GM19452 (cell line): Measurements from ENCODE around the gene SMAD2.
"Not testable (repeated sequence)": the region's sequence is repeated elsewhere in the genome, so short reads cannot be mapped to it uniquely, and the experiment has no call there.

ENCODE experiments used
- ATAC-seq: cut with Tn5 transposase; IDR thresholded peaks from one replicate; pipeline ENCODE4 v1.9.1; 2021; ENCODE audit not compliant: unreplicated experiment

The SMAD2 gene

GRCh38 chr18:47847635-47848034 is 82.8 kb downstream of the SMAD2 start:
- no peak for ATAC-seq

DNA sequence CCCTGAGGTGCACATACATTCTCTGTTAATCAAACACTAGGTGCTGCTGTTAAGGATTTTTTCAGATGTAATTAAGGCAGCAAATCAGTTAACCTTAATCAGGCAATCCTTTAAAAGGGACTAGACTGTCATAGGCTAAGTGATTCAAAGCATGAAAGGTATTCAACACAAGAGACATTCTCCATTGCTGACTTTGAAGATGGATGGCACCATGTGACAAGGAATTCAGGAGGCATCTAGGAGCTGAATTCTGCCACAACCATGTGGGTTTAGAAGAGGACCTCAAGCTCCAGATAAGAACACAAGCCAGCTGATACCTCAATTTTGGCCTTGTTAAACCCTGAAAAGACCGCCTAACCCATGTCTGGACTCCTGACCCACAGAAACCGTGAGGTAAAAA is 84.0 kb downstream of the SMAD2 start:
- ATAC-seq: no peak

DNA sequence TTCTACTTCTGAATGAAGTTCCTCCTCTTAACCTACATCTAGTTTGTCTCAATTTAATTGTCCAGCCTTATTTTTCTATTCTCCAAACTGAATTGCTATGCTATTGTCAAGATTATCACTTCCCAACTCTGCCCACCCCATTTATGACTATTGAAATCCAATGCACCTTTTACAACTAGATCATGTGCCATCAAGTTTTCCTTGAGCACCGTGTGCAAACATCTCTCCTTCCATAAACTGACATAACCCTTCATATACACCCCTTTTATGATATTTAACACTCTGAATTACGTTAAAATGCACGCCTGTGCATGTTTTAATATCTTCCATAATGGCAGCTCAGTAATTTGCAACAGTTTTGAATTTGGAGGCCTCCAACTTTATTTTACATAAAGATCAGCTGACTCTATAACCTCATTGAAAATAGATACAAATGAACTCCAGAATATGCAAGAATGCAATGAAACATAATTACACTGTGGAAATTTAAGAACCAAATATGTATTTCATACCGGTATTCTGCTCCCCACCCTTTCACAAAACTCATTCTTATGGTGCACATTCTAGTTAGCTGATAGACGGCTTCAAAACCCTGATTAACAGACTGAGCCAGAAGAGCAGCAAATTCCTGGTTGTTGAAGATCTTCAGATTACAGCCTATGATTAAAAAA is 85.5 kb downstream of the SMAD2 start:
- no peak for ATAC-seq

DNA sequence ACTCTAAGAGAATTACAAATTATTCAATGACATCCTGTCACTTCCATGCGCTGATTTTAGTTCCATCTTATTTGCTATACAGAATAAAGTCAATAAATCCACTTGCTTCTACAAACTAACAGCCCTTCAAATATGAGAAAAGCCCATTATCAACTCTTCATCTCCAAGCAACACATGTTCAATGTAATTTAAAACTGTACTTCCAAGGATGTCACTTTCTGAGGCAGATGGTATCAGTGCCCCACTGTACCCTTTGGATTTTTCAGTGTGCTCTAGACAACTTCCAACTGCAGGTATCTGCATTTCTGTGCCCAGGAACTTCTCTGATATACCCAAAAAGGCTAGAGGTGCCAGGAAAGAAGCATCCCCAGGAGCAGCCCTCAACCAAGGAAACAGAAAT is 87.6 kb downstream of the SMAD2 start:
- ATAC-seq: no peak

DNA sequence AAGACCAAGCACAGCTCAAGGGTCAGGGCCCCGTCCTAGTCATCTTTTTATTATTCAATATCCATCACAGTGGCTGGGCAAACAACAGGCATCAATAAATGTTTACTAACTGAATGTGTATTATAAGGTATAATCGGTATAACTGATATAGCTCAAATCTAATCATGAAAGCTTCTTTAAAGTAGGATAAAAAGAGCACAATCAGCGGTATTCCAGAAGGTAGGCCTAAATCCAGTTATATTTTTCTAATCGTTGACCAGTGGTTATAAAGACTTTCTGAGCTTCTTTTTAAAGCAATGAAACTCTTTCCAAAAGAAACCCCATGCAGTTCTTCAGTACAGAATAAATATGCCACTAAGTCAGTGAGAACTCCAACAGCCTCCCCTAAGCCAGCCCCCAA is 92.1 kb downstream of the SMAD2 start:
- no peak for ATAC-seq

GRCh38 chr18:47832348-47832747 is 98.1 kb downstream of the SMAD2 start:
- no peak for ATAC-seq

DNA sequence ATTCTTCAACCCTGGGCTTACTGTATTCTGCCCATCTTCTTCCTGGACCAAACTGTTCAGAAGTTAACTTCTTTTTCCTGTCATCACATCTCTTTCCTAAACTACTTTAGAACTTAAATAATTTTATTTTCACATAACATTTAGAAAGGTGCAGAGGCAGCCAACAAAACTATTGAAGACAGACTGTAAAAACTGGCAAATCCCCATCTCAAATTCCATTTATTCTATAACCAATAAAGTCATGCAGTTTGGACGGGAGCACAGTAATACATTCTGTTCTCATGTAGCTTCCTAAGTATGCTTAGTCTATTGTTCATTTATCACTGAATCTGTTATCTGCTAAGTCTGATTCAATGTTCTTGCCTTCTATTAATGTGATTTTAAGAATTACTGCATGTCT is 99.1 kb downstream of the SMAD2 start:
- no peak for ATAC-seq

DNA sequence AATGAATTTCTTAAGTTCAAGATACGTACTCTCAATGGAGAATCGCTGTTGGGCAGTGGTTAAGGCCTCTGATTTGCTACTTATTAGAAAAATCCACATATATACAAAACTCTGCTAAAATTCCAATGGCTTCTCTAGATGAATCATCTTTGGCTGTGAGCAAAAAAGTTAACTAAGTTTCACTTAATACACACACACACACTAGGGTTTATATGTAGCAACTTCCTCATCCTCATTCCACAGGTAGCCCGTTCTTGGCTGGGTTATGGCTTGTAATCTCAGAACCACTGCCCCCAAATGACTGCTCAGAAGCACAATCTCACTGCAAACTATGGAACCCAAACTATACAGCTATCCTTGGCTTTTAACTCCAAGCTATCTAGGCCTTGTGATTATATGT is 99.7 kb downstream of the SMAD2 start:
- no peak for ATAC-seq

DNA sequence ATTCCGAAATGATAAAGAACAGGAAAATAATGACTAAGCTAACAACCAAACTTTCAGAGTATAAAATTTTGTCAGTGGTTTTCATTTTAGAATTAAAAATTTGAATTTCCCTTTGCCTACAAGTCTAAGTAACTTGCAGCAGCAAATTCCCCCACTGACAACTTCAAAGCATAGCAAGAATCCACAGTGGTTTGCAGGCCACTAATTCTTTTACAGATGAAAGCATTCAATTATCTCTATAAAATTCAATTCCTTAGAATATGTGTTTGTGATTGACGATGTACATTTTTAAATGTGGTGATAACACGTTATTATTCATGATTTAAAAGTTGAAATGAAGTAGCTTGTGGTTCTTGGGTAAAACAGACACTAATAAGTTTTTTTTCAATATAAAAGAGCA is 100.6 kb downstream of the SMAD2 start:
- no peak for ATAC-seq

GRCh38 chr18:47828031-47828430 is 102.4 kb downstream of the SMAD2 start:
- not testable (repeated sequence) for ATAC-seq

DNA sequence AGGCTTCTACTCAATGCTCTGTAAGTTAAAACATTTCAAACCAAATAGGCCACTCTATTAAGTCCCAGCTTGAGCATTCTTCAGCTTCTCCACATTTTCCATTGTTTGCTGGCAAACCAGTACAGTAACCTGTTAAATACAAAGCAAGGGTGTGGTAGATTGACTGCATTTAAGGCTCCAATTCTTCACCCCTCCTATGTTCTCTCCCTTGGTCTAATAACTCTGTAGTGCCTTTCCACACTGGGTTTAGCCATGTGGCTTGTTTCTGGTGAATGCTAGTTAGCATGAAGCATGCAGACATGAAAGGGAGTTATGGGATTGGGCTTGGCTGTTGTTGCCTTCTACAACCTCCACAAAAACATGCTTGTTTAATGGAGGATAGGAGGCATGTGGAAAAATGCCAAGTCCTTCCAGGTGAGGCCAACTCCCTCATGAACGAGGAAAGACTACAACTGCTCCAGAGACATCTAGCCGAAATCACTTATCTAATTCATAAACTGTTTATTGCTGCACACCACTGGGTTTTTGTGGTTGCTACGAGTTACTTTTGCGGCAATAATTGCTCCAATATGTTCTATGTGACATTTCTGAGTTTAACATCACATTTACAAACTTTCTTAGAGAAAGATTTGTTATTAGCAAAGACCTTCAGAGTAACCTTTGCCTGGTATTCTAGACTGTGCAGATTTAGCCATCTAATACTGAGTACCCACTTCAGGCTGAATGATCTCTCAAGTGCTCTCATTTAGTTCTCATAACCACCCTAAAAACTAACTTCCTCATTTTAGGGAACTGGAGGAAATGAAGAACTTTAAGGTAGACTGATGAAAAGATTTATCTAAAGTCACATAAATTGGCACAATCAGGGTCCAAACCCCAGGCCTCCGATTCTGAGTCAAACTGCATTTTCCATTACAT is 104.0 kb downstream of the SMAD2 start:
- ATAC-seq: no peak

DNA sequence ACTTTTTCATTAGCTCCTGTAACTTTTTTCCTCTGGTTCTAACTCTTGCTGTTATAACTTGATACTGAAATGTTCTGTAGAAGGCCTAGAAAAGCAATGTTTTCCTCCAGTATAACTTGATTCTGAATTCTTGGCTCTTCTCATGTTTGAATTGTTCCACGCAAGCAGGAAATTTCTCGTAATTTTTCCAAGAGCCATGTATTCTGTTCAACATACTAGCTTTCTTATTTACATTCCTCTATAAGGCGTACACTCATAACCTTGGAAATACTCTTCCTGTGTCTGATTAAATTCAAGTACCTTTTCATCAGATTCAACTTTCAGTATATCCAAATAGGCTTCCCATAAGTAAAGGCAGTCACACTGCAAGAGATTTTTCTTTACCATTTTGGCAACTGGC is 109.1 kb downstream of the SMAD2 start:
- no peak for ATAC-seq

DNA sequence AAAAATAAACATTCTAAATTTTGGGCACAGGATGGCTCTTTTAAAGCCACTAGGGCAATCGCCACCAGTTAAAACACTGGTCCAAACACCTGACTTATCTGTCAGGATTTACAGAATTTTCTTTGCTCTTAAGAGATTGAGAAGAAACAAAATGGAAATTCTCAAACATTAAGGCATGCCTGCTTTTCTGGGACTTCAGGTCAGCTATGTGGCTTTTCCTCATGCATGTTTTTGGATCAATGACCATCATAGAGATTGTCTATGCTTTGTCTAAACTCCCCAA is 112.7 kb downstream of the SMAD2 start:
- no peak for ATAC-seq

- ATAC-seq: no peak
These were observed 113.3 kb downstream of the SMAD2 start for GRCh38 chr18:47817017-47817794.

DNA sequence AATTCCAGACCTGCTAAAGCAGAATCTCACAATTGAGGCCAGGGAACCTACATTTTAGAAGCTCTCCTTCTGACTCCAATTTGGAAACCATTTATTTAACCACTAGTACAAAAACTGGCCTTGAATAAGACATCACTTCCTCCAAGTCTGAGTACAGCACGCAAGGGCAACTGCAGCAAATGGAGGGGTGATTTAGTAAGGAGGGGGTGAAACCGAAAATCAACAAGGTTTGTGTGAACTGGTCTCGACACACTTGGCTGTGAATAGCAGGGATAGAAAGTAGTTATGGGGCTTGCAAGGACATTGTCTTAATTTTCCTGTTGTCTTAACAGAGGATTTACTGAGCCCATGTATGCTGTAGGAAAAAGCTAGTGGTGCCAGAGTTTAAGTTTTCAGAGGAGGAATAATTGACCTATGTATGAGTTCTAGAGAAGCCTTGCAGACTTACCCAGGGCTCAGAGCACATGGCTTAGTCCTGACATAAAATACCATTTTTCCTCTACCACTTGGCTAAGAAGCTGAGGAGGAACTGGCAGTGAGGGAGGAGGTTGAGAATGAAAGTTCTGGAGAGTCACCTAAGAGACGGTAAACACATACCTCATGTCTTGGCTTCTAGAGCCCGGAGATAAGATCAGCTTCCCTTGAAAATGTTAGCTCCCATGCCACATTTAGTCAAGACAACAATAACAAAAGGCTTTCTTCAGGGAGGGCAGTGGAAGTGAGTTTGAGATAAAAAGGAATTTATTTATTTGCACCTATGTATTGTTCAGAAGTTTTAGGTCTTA is 114.8 kb downstream of the SMAD2 start:
- ATAC-seq: no peak

- ATAC-seq: no peak
These were observed 121.0 kb downstream of the SMAD2 start for GRCh38 chr18:47809420-47809819.

GRCh38 chr18:47802802-47803201 is 127.7 kb downstream of the SMAD2 start:
- ATAC-seq: no peak

DNA sequence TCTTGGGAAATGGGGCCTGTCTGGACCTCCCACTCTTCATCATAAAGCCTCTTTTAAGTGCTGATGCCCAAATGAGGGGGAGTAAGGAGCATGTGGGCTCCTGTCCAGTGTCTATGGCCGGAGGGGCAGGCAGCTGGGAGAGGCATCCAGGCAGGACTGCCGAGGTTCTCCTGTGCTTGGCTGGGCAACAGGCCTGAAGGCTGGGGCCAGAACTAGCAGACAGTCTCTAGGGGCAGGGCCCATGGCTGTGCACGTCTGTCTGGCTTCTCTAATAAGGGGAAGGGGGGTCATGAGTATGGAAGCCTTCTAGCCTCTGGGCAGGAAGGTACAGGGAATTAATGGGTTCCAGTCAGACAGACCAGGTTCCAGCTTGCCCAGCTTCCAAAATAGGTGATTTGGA is 128.6 kb downstream of the SMAD2 start:
- ATAC-seq: no peak

GRCh38 chr18:47800756-47801155 is 129.7 kb downstream of the SMAD2 start:
- ATAC-seq: no peak

- no peak for ATAC-seq
These were observed 130.2 kb downstream of the SMAD2 start for GRCh38 chr18:47800248-47800647.

DNA sequence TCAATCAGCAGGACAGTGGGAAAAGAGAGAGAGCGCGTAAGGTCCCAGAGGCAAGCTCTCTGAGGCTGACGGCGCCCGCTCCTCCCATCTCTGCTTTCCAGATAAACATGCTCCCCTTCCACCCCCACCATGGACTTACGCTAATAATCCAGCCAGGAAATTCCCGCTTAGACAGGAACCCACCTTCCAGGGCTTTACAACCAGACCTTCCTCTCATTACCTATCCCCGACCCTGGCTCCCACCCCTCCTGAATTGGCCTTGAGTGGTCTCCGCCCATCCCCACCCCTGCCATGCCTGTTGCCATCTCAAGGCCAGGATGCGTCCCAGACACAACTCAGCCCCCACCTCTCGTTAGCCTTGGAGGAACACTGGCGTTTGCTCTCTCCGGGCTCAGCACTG is 131.1 kb downstream of the SMAD2 start:
- ATAC-seq: no peak
